ENCODE measurements around the gene BRD7.

- TF ChIP-seq CTCF (IDR thresholded peaks at IDR 0.05), result no peak
- no peak for TF ChIP-seq PBX3 (IDR thresholded peaks at IDR 0.05)
- TF ChIP-seq FOXS1 (CRISPR knock-in tag; IDR thresholded peaks at IDR 0.05), result no peak
- TF ChIP-seq USF2 (IDR thresholded peaks at IDR 0.05), result no peak
- 0 out of 2 replicates have a peak, but pooled peaks have one; percentile 11 for TF ChIP-seq NFE2L2 (conservative IDR thresholded peaks at IDR 0.05; ENCODE audit: low read length)
Measured at GRCh38 chr16:50334106-50334975, 34.4 kb downstream of the BRD7 start.

Measured in A549 (cell line).